RWPE1 (cell line): Measurements from ENCODE around the gene TENT5C.
A peak's percentile ranks its signal among the peaks of the same experiment; 100 is the strongest.

Source experiments
- CTCF ChIA-PET: fragments of 350-600 bp; sonication (Branson Sonifier 250); formaldehyde crosslinking; extraction: SDS; loops from one replicate; lab custom pipeline; 2021; lab: Yijun Ruan, JAX
- POLR2A ChIA-PET: fragments of 400-600 bp; formaldehyde crosslinking; extraction: SDS; loops from one replicate; lab custom pipeline; 2020; ENCODE audit warnings: antibody characterized with exemption; ENCODE audit not compliant: low non-redundant PET; lab: Yijun Ruan, JAX
- DNase-seq: peaks from one replicate; pipeline ENCODE4 v3.0.0; 2012; ENCODE audit warnings: low spot score
- H3K27ac ChIP-seq: fragments of 450-650 bp; 2 replicates; pipeline ENCODE4 v1.5.1; 2017
- TF ChIP-seq, protein P1 (sequence below): fragments of 450-650 bp; conservative IDR thresholded peaks from 2 replicates; pipeline ENCODE4 v1.5.1; 2017; ENCODE audit warnings: low read depth, mild to moderate bottlenecking

The TENT5C gene

DNA sequence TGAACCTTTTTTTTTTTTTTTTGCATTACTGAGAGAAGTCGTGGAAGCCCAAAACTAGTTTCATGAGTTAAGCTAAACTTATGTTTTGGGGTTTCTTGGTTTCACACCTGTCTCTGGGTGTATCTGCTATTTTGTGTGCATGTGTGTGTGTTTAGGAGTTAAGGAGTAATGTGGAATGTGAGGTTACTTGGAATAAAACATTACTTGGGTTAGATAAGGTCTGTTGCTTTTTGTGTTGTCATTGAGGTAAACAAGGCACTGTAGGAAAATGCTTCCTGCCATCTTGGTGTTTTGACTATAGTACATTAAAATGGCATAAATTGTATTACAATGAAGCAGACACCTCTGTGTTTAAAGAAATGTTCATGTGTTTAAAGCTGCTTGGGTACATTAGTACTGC, 2.9 kb downstream of the TENT5C start:
- TF ChIP-seq, protein P1, sequence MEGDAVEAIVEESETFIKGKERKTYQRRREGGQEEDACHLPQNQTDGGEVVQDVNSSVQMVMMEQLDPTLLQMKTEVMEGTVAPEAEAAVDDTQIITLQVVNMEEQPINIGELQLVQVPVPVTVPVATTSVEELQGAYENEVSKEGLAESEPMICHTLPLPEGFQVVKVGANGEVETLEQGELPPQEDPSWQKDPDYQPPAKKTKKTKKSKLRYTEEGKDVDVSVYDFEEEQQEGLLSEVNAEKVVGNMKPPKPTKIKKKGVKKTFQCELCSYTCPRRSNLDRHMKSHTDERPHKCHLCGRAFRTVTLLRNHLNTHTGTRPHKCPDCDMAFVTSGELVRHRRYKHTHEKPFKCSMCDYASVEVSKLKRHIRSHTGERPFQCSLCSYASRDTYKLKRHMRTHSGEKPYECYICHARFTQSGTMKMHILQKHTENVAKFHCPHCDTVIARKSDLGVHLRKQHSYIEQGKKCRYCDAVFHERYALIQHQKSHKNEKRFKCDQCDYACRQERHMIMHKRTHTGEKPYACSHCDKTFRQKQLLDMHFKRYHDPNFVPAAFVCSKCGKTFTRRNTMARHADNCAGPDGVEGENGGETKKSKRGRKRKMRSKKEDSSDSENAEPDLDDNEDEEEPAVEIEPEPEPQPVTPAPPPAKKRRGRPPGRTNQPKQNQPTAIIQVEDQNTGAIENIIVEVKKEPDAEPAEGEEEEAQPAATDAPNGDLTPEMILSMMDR: no peak
- no peak for DNase-seq
- POLR2A ChIA-PET: no interaction called here
- no peak overlapping the region for H3K27ac ChIP-seq
- CTCF ChIA-PET: interaction anchor here (1.1 kb wide), 1 partner anchor 8 kb away, joined by 3 read pairs; no protein-coding TSS in a partner anchor

DNA sequence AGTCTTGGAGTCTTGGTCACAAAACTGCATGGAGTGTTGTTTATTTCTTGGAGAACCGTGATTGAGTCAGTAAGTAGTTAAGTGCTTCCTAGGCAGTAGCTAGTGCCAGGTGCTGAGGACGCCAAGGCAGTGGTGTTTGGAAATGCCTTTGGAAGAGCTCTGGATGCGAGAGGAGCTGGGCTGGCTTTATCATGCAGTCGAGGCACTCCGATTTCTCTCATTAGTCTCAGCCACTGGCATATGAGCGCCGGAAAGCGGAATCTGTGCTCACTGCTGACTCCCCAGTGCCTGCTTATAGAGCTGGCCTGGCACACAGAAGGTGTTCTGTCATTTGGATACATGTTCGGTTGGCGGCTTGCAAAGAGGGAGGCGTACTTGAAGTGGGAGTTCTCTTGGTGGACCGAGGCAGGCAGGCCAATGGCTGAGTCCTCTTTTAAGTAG, 3.6 kb downstream of the TENT5C start:
- DNase-seq: no peak
- ChIA-PET POLR2A (no interaction called here), CTCF (interaction anchor here (0.5 kb wide), 1 partner anchor 144 kb away, joined by 3 read pairs; no protein-coding TSS in a partner anchor)
- H3K27ac ChIP-seq: no peak overlapping the region
- TF ChIP-seq, protein P1: no peak

- DNase-seq: no peak
- CTCF ChIA-PET: interaction anchor here (0.5 kb wide), 1 partner anchor 144 kb away, joined by 3 read pairs; no protein-coding TSS in a partner anchor
- POLR2A ChIA-PET: no interaction called here
- TF ChIP-seq, protein P1: no peak
- H3K27ac ChIP-seq: no peak overlapping the region
Measured at GRCh38 chr1:117610036-117610435, 4.2 kb downstream of the TENT5C start.

DNA sequence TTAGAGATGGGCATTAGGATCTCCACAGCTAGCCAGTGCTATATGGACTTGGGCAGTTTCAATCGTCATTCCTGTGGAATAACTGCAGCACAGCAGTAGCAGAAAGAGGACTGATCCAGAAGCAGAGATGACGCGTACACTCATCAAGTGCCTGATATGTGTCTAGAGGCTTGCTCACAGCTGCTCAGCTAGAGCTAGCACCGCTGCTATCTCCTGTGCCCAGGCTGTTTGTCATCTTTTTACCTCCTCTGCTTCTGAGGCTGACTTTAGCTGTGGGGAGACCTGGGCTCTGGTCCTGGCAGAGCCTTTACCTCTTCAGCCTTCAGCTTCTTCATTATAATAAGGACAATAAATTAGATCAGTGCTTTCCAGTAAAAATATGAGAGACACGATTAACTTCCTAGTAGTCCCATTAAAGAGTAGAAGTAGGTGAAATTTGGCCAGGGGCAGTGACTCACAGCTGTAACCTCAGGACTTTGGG, 5.3 kb downstream of the TENT5C start:
- H3K27ac ChIP-seq: no peak overlapping the region
- TF ChIP-seq, protein P1: no peak
- POLR2A ChIA-PET: no interaction called here
- no peak for DNase-seq
- CTCF ChIA-PET: no interaction called here

- H3K27ac ChIP-seq: no peak overlapping the region
- no peak for DNase-seq
- ChIA-PET CTCF (interaction anchor here (0.6 kb wide), 1 partner anchor 27 kb away, joined by 4 read pairs; no protein-coding TSS in a partner anchor), POLR2A (no interaction called here)
- TF ChIP-seq, protein P1: no peak
Measured at GRCh38 chr1:117611894-117612483, 6.1 kb downstream of the TENT5C start.

DNA sequence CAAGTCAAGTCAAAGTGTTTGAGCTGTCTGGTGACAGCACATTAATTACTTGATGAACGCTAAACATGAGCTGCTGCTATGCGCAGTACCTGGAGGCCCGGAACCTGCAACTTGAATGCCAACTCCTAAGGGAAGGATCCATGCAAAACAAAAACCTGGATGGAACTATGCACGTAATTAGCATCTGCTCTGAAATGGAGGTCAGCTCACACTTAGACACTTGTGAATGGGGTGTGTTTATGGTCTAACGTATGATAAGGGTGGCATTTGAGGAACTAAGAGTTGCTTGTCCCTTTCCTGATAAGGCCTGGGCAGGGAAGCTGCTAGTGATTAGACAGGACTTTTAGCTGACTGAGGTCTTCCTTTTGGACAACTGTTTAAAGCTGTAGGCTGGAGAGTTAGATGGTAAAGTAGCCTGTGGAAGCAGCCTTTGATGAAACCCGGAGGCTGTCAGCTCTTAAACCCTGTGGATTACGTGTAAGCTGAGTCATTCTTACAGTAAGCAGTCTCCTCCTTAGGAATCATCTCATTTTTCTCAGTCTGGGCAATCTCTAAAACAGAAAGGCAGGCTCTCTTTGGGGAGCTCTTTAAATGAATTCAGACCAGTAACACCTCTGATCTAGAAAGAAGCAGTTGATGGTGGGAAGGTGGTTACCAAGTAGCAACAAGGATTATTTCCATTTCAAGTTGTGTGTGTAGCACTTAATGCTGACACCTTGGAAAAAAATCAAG, 6.8 kb downstream of the TENT5C start:
- no peak overlapping the region for H3K27ac ChIP-seq
- ChIA-PET POLR2A (no interaction called here), CTCF (interaction anchor here (1.0 to 1.5 kb wide), 2 partner anchors 11 to 21 kb away, joined by 3 to 5 read pairs; no protein-coding TSS in a partner anchor)
- DNase-seq: peak; percentile 20
- TF ChIP-seq, protein P1: no peak
